ENCODE measurements around the gene MRPL23.

MRPL23 gene

GRCh38 chr11:1921574-1922141 is 25.5 kb upstream of the MRPL23 start:
- peak; percentile 93 to 95 for DNase-seq (ENCODE audit: low read depth in 2 of 2)
- TF ChIP-seq, protein P1, sequence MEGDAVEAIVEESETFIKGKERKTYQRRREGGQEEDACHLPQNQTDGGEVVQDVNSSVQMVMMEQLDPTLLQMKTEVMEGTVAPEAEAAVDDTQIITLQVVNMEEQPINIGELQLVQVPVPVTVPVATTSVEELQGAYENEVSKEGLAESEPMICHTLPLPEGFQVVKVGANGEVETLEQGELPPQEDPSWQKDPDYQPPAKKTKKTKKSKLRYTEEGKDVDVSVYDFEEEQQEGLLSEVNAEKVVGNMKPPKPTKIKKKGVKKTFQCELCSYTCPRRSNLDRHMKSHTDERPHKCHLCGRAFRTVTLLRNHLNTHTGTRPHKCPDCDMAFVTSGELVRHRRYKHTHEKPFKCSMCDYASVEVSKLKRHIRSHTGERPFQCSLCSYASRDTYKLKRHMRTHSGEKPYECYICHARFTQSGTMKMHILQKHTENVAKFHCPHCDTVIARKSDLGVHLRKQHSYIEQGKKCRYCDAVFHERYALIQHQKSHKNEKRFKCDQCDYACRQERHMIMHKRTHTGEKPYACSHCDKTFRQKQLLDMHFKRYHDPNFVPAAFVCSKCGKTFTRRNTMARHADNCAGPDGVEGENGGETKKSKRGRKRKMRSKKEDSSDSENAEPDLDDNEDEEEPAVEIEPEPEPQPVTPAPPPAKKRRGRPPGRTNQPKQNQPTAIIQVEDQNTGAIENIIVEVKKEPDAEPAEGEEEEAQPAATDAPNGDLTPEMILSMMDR (IDR thresholded peaks at IDR 0.05; ENCODE audit: low read depth, low read length), result no peak
- no peak overlapping the region for H3K4me3 ChIP-seq (replicated peaks in 1 of 2; ENCODE audit: low read depth in 2 of 2, low read length in 2 of 2)

DNA sequence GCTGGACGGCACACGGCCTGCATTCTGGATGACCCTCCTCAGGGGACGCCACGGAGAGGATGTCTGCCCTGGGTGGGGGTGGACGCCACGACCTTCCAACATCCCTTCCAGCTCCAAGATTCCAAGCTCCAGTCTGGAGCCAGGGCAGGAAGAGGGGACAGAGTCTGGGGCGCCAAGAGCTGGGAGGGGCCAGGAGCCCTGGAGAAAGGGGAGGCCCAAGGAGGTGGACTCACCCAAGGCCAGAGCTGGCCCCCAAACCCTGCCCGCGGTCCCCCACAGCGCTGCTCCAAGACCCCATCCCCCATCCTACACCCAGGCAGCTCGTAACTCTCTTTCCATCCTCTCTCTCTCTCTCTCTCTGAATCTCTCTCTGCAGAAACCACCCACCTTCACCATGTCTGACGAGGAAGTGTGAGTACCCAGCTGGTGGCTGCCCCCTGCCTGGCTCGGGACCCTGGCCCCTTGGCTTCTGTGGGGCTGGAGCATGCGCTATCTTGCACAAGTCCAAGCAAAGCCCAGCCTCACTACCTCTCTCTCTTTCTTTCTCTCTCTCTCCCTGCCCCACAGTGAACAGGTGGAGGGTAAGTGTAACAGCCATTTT is 24.6 kb upstream of the MRPL23 start:
- H3K4me3 ChIP-seq (replicated peaks in 1 of 2; ENCODE audit: low read depth in 2 of 2, low read length in 2 of 2), result no peak overlapping the region
- TF ChIP-seq, protein P1 (IDR thresholded peaks at IDR 0.05; ENCODE audit: low read depth, low read length), result no peak
- no peak for DNase-seq (ENCODE audit: low read depth in 2 of 2)

DNA sequence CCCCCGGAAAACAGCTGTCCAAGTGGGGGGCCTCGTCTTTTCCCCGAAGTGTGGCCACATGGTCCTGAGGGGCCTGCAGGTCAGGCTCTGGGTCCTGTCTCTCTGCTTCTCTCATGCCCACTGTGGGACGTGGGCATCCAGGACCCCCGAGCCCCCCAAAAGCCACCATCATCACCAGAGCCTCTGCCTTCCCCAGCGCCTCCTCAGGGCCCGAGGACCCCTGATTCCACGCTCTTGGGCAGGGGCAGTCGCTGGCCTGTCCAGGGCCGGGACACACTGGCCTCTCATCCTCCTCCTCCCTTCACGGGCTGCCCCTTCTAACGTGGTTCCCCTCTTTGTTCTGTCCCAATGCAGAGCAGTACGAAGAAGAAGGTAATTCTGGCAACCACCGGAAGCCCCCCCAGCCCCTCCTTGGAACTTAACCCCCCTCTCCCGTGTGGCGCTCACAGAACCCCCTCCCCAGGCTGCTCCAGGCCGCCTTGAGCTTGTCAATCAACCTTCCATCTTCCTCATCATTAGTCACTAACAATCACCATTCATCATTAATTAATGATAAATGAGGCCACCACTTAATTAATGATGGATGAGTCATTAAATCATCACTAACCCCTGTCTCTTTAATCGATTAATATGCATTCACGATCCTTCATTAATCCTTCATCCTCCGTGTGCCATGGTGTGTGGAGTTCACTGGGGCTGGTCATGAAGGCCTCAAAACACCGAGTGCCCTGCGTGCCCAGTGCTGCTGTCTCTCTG is 23.8 kb upstream of the MRPL23 start:
- H3K4me3 ChIP-seq (replicated peaks in 1 of 2; ENCODE audit: low read depth in 2 of 2, low read length in 2 of 2), result no peak overlapping the region
- DNase-seq (ENCODE audit: low read depth in 2 of 2), result no peak
- TF ChIP-seq, protein P1 (IDR thresholded peaks at IDR 0.05; ENCODE audit: low read depth, low read length), result no peak

DNA sequence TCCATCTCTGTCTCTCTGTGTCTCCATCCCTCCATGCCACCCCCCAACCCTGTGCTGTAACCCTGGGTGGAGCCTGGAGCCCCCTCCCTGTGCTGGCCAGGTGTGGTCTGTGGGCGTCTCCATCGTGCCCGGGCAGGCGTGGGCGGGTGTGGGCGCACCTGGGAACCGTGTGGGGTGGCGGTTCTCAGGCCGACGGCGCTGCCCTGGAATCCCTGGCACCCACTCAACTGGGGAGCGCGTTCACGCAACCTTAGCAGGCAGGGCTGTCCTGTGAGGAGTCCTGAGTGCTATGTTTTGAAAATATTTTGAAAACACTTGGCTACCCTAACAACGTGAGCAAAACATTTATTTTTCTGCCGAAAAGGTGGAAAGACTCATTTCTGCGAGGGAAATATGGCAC is 23.0 kb upstream of the MRPL23 start:
- TF ChIP-seq, protein P1 (IDR thresholded peaks at IDR 0.05; ENCODE audit: low read depth, low read length), result no peak
- no peak overlapping the region for H3K4me3 ChIP-seq (replicated peaks in 1 of 2; ENCODE audit: low read depth in 2 of 2, low read length in 2 of 2)
- no peak for DNase-seq (ENCODE audit: low read depth in 2 of 2)

DNA sequence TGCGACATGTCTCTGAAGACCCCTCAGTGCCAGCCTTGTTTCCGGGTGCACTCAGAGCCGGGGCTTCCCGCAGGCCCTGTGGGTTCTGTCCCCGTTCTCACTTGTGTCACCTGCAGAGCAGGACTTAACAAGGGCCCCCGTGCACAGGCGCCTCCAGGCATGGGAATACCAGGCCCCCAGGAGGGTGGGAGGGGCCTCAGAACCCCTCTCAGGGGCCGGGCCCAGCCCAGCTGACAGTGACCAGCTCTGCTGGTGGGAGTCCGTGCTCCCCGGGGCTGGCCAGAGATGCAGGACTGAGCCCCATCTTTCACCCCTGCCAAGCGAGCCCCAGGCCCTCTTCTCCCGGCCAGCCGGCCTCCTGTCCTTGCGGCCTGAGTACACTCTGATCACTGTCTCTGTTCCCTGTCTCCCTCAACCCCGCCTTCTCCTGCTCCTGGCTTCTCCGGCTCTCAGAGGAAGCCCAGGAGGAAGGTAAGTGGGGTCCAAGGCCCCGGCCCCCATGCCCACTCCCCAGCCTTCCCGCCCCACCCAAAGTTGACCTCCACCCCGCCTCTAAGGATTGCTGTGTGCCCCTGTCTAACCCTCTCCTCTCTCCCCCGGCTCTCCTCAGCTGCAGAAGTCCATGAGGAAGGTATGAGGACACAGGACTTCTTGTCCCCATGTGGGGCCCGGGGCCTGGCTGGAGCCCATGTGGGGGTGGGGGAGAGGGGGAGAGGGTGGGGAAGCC is 22.3 kb upstream of the MRPL23 start:
- no peak for DNase-seq (ENCODE audit: low read depth in 2 of 2)
- TF ChIP-seq, protein P1 (IDR thresholded peaks at IDR 0.05; ENCODE audit: low read depth, low read length), result no peak
- no peak overlapping the region for H3K4me3 ChIP-seq (replicated peaks in 1 of 2; ENCODE audit: low read depth in 2 of 2, low read length in 2 of 2)

GRCh38 chr11:1925373-1926155 is 21.6 kb upstream of the MRPL23 start:
- TF ChIP-seq, protein P1 (IDR thresholded peaks at IDR 0.05; ENCODE audit: low read depth, low read length), result no peak
- DNase-seq (ENCODE audit: low read depth in 2 of 2), result no peak
- no peak overlapping the region for H3K4me3 ChIP-seq (replicated peaks in 1 of 2; ENCODE audit: low read depth in 2 of 2, low read length in 2 of 2)
